Kidney epithelial cell (primary cell): ENCODE data around the gene SECTM1. TPM values are rescaled to one million over a fixed set of nuclear protein-coding genes. Genes with fewer than 3 reads are reported as not detected.
A peak's percentile ranks its signal among the peaks of the same experiment; 100 is the strongest.
"Not testable (repeated sequence)": the region's sequence is repeated elsewhere in the genome, so short reads cannot be mapped to it uniquely, and the experiment has no call there.

ENCODE experiments used
- DNase-seq: peaks from one replicate; pipeline ENCODE4 v3.0.0-alpha.2; 2010; ENCODE audit warnings: low read depth
- H3K27me3 ChIP-seq: 2 replicates; pipeline ENCODE4 v1.6.0; 2011; ENCODE audit warnings: low read length; ENCODE audit not compliant: control insufficient read depth, insufficient read depth
- H3K36me3 ChIP-seq: 2 replicates; pipeline ENCODE4 v1.5.1; 2011; ENCODE audit warnings: low read length; ENCODE audit not compliant: control insufficient read depth, insufficient read depth
- H3K4me3 ChIP-seq: 2 replicates; pipeline ENCODE4 v1.5.1; 2011; ENCODE audit warnings: low read depth, mild to moderate bottlenecking, control low read depth, low read length
- total RNA-seq: library from RNA; depleted of rRNA; stranded (reverse); fragments of >200 nt; gene quantifications from 2 replicates; pipeline ENCODE4 v1.2.3, GENCODE V29; 2015
- TF ChIP-seq, protein P1 (sequence below): IDR thresholded peaks from 2 replicates; pipeline ENCODE4 v1.5.1; 2011; ENCODE audit warnings: mild to moderate bottlenecking, moderate library complexity, low read length, control low read depth, inconsistent platforms; ENCODE audit not compliant: insufficient read depth, poor library complexity, severe bottlenecking

Gene SECTM1
- 0.07 TPM in 1 of 2 replicates, not detected in the other for total RNA-seq

DNA sequence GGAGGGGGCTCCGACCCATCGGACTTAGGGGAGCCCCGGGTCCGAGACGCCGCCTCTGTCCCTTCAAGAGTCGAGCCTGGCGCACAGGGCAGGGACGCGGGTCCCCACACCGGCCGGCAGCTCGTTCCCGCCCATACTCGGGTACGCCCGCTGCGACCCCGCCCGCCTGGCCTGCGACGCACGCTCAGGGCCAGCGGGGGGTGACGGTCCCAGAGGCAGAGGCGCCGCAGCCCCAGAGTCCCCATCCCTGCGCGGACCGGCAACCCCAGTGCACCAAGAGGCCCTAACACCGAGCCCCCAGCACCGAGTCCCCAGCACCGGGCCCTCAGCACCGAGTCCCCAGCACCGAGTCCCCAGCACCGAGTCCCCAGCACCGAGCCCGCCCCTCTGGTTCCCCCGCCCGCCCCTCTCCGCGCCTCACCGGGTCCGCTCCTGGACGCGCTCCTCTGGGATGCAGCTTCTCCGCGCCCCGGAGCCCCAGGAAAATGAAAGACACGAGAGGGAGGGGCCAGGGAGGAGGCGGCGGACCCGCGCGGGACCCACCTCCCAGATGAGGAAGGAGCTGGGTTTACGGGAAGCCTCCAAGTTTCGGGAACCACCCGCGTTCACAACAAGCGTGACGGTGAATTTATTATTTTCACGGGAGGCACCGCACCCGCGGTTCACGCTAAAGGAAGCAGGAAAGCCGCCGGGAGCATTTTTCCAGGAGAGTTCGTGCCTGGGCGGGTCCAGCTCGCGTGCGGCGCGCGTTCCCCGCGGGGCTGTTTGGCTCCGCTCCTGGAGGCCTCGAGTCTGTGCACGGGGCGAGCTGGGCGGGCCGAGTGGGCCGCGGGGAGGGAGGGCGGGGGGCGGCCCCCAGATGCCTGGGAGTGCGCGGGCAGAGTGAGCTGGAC is at the start of gene SECTM1:
Gene SECTM1, minus strand, starts transcription at position 488 of the 893 bp plus-strand sequence. CDS start 6,526 bp downstream, outside the sequence.
- Histone ChIP-seq H3K4me3 (peak within 1 kb of the TSS; percentile 29), H3K36me3 (no peaks in the 10 kb centered on the region), H3K27me3 (peaks cover 19% of the 10 kb centered on the region)
- TF ChIP-seq, protein P1, sequence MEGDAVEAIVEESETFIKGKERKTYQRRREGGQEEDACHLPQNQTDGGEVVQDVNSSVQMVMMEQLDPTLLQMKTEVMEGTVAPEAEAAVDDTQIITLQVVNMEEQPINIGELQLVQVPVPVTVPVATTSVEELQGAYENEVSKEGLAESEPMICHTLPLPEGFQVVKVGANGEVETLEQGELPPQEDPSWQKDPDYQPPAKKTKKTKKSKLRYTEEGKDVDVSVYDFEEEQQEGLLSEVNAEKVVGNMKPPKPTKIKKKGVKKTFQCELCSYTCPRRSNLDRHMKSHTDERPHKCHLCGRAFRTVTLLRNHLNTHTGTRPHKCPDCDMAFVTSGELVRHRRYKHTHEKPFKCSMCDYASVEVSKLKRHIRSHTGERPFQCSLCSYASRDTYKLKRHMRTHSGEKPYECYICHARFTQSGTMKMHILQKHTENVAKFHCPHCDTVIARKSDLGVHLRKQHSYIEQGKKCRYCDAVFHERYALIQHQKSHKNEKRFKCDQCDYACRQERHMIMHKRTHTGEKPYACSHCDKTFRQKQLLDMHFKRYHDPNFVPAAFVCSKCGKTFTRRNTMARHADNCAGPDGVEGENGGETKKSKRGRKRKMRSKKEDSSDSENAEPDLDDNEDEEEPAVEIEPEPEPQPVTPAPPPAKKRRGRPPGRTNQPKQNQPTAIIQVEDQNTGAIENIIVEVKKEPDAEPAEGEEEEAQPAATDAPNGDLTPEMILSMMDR: no peak
- DNase-seq: no peak

DNA sequence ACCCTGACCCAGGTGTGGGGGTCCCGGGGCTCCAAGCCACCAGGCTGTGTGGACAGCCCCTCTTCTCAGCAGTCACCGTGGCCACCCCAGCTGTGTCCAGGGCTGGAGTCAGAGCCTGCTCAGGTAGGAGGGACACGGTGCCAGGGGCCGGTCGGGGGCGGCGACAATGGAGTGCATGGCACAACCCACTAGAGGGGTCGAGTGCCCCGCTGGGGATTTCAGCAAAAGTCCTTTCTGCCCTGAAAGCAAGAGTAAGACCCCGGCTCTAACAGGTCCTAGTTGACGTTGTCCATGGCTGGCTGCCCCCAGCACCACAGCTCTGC is 49.3 kb upstream of the SECTM1 start:
- H3K4me3 ChIP-seq: no peak overlapping the region

DNA sequence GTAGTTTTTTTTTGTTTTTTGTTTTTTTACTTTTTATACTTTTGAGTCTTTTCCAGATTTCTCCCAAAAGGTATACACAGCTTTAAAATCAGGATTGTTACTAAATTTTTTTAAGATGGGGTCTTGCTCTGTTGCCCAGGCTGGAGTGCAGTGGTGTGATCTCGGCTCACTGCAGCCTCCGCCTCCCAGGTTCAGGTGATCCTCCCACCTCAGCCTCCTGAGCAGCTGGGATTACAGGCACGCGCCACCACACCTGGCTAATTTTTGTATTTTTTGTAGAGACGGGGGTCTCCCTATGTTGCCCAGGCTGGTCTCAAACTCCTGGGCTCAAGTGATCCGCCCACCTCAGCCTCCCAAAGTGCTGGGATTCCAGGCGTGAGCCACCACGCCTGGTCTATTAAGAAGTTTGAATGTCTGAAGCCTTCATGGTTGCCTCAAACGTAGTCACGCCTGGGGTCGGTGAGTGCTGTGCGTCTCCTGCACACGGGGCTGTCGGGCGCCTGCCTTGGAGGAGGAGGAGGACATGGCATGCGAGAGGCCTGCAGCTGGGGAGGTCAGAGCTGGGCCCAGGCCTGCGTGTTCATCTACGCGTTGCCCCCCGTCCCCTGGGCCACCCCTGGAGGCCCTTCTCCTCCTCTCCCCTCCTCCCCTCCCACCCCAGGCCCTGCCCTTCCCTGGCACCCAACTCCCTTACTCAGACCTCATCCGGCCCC is 48.8 kb upstream of the SECTM1 start:
- DNase-seq, H3K4me3 ChIP-seq, H3K36me3 ChIP-seq: not testable (repeated sequence)
- H3K27me3 ChIP-seq: peaks cover 60% of the 10 kb centered on the region

More for the DNA sequence above, 49.3 kb upstream of the SECTM1 start:
- peaks cover 64% of the 10 kb centered on the region for H3K27me3 ChIP-seq
- no peak for DNase-seq
- no peaks in the 10 kb centered on the region for H3K36me3 ChIP-seq
- TF ChIP-seq, protein P1: no peak

DNA sequence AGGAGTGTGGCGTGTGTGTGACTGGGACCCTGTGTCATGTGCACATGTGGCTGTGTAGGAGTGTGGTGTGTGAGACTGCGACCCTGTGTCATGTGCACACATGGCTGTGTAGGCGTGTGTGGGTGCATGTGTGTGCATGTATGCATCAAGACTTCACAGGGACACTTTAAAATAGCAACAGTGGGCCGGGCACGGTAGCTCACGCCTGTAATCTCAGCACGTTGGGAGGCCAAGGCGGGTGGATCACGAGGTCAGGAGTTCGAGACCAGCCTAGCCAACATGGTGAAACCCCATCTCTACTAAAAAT is 48.1 kb upstream of the SECTM1 start:
- H3K27me3 ChIP-seq: peaks cover 52% of the 10 kb centered on the region
- DNase-seq, H3K4me3 ChIP-seq, H3K36me3 ChIP-seq: not testable (repeated sequence)

DNA sequence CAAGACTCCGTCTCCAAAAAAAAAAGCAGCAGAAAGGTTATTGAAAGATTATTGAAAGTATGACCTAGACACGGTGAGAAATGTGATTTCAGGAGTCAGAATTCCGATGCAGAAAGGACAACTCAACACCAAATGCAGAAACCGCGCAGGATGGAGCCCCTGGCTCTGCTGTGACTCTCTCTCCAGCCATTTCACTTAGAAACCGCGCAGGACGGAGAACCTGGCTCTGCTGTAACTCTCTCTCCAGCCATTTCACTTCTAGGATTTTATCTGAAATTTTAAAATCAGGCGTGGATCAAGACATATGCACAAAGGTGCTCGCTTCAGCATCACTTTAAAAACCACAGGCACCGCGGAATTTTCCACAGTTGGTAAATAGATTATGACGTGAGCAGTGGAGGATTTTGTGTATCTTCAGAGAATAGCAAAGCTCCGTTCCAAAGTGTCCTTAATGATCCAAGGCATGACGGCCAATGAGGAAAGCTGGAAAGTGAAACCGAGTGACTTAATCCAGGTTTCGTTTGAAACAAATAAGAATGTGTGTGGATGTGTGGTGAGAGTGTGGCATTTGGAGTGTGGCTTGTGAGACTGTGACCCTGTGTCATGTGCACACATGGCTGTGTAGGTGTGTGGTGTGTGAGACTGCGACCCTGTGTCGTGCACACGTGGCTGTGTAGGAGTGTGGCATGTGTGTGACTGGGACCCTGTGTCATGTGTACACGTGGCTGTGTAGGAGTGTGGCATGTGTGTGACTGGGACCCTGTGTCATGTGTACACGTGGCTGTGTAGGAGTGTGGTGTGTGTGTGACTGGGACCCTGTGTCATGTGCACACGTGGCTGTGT is 47.5 kb upstream of the SECTM1 start:
- TF ChIP-seq, protein P1: no peak
- H3K27me3 ChIP-seq: peaks cover 53% of the 10 kb centered on the region
- DNase-seq: no peak
- no peak overlapping the region for H3K4me3 ChIP-seq
- no peaks in the 10 kb centered on the region for H3K36me3 ChIP-seq

DNA sequence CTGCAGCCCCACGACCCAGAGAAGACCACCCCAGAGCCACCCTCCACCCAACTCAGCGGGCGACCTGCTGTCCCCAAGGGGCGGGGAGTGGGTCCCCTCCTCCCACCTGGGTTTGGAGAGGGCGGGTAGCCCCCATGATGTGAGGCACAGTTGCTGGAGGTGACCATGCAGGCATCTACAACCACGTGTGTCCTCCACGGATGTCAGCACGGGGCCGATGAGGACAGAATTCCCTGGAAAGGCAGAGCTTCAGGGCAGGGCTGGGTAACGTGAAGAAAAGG is 45.1 kb upstream of the SECTM1 start:
- DNase-seq: no peak
- peaks cover 58% of the 10 kb centered on the region for H3K27me3 ChIP-seq
- H3K4me3 ChIP-seq: no peak overlapping the region
- TF ChIP-seq, protein P1: no peak
- H3K36me3 ChIP-seq: no peaks in the 10 kb centered on the region
